Placental pericyte (primary cell): Measurements from ENCODE around the gene EPM2AIP1. TPM values are rescaled to one million over a fixed set of nuclear protein-coding genes. Genes with fewer than 3 reads are reported as not detected.

Experiments used
- small RNA-seq: library from RNA; depleted of rRNA; stranded (forward); fragments of <200 nt; gene quantifications from one replicate; pipeline ENCODE3, GENCODE V24; 2012; ENCODE audit warnings: low replicate concordance
- total RNA-seq: library from RNA; depleted of rRNA; stranded (reverse); fragments of >200 nt; gene quantifications from 2 replicates; pipeline ENCODE4 v1.2.3, GENCODE V29; 2012

EPM2AIP1 gene
- 13.3 and 22.2 TPM in 2 replicates for total RNA-seq

GRCh38 chr3:36992806-36993325 is at the start of gene EPM2AIP1:
EPM2AIP1 (minus strand) TSS chr3:36993131; CDS start chr3:36993077, 54 bp downstream.

GRCh38 chr3:36993326-36994283 is 674 bp upstream of the EPM2AIP1 start, which contains the start of gene MLH1:
MLH1 (plus strand) TSS chr3:36993518; CDS start chr3:36993548, 30 bp downstream.

GRCh38 chr3:36944641-36945270 is 48.2 kb downstream of the EPM2AIP1 start, which contains the start of gene TRANK1:
TRANK1 (minus strand) TSS chr3:36945054; CDS start chr3:36944809, 245 bp downstream.

Small RNA genes lying within 50 kb of the gene (small RNA-seq; reads per million reads assigned to genes)
- 0.10 reads per million for gene RNU6ATAC4P

Other genes with a start within 250 kb of the EPM2AIP1 start
- gene DCLK3, start 228.6 kb downstream of the EPM2AIP1 start, total RNA-seq: 0.14 TPM in 1 of 2 replicates, not detected in the other
- gene TRANK1, start 48.1 kb downstream of the EPM2AIP1 start, total RNA-seq: 10.7 and 47.5 TPM in 2 replicates
- gene MLH1, start 387 bp upstream of the EPM2AIP1 start, total RNA-seq: 46.0 and 56.8 TPM in 2 replicates
- gene LRRFIP2, start 181.5 kb upstream of the EPM2AIP1 start, total RNA-seq: 45.3 and 64.4 TPM in 2 replicates